T-cell (primary cell): Measurements from ENCODE around the gene MTA1. TPM values are rescaled to one million over a fixed set of nuclear protein-coding genes. Genes with fewer than 3 reads are reported as not detected.

Experiments
- ATAC-seq, 4 experiments: fragments of 200-7000 bp in 3 of 4; fragments of 150-1000 bp in 1 of 4; cut with Tn5 transposase; replicated peaks in 1 of 4; 1 replicate in 3 of 4; 2 replicates in 1 of 4; pipeline ENCODE4 v1.10.0; 2021; ENCODE audit warnings: moderate library complexity in 3 of 4, mild to moderate bottlenecking in 2 of 4, moderate number of reproducible peaks in 1 of 4
- CTCF ChIA-PET, 2 donors: fragments of 300-600 bp; sonication (Branson Sonifier 250); formaldehyde crosslinking; loops; one replicate each; lab custom pipeline; 2022; ENCODE audit warnings: antibody characterized with exemption in 2 of 2; lab: Charles Lee
- POLR2A ChIA-PET, 2 donors: fragments of 300-600 bp; sonication (Branson Sonifier 250); formaldehyde crosslinking; loops; one replicate each; lab custom pipeline; 2022; ENCODE audit warnings: antibody characterized with exemption in 2 of 2; lab: Charles Lee
- DNase-seq, 35 experiments: peaks; one replicate each; pipeline versions ENCODE4 v3.0.0 to v3.0.0-alpha.2; 2013 to 2023
- H3K27ac ChIP-seq: one replicate; pipeline ENCODE4 v1.5.1; 2013; ENCODE audit warnings: low read length
- H3K27me3 ChIP-seq, 2 experiments: replicated peaks in 1 of 2; 1 replicate in 1 of 2; 2 replicates in 1 of 2; pipeline versions ENCODE4 v1.6.1 to v1.7.0; 2013; ENCODE audit warnings: low read length in 1 of 2, mixed read lengths in 1 of 2; ENCODE audit not compliant: control insufficient read depth in 2 of 2, insufficient read depth in 2 of 2; ENCODE audit errors: extremely low read depth in 1 of 2
- H3K36me3 ChIP-seq, 2 donors: 1 replicate in 1 of 2; 2 replicates in 1 of 2; pipeline versions ENCODE4 v1.6.1 to v1.7.0; 2013; ENCODE audit warnings: low read length in 1 of 2; ENCODE audit not compliant: control insufficient read depth in 2 of 2, insufficient read depth in 1 of 2; ENCODE audit errors: extremely low read depth in 1 of 2
- H3K4me1 ChIP-seq, 2 experiments: 1 replicate in 1 of 2; 2 replicates in 1 of 2; pipeline versions ENCODE4 v1.6.1 to v1.7.0; 2013; ENCODE audit warnings: low read length in 2 of 2, mixed read lengths in 1 of 2; ENCODE audit not compliant: insufficient read depth in 2 of 2, control insufficient read depth in 1 of 2; ENCODE audit errors: extremely low read depth in 1 of 2
- H3K4me3 ChIP-seq, 2 donors: 1 replicate in 1 of 2; 2 replicates in 1 of 2; pipeline versions ENCODE4 v1.5.1 to v1.7.0; 2013; ENCODE audit warnings: mild to moderate bottlenecking in 2 of 2, low read length in 1 of 2, moderate library complexity in 1 of 2; ENCODE audit not compliant: control insufficient read depth in 1 of 2; ENCODE audit errors: extremely low read depth in 1 of 2
- H3K9me3 ChIP-seq: 2 replicates; pipeline ENCODE4 v1.7.0; 2013
- H3K27ac Mint-ChIP-seq, 2 donors: one replicate each; pipeline ENCODE4 v1.8.0; 2020 to 2021; ENCODE audit warnings: mild to moderate bottlenecking in 2 of 2, mixed read lengths in 2 of 2
- H3K27me3 Mint-ChIP-seq, 2 donors: one replicate each; pipeline ENCODE4 v1.8.0; 2021 to 2022; ENCODE audit warnings: mixed read lengths in 2 of 2
- H3K36me3 Mint-ChIP-seq: one replicate; pipeline ENCODE4 v1.8.0; 2021; ENCODE audit warnings: mixed read lengths
- H3K4me1 Mint-ChIP-seq, 3 donors: one replicate each; pipeline ENCODE4 v1.8.0; 2020 to 2022; ENCODE audit warnings: mixed read lengths in 3 of 3, mild to moderate bottlenecking in 1 of 3
- H3K4me3 Mint-ChIP-seq, 3 donors: one replicate each; pipeline ENCODE4 v1.8.0; 2020 to 2022; ENCODE audit warnings: mild to moderate bottlenecking in 3 of 3, mixed read lengths in 3 of 3, moderate library complexity in 3 of 3
- H3K9me3 Mint-ChIP-seq, 3 donors: one replicate each; pipeline ENCODE4 v1.8.0; 2020 to 2022; ENCODE audit warnings: mixed read lengths in 3 of 3
- WGBS: methylation state at CpG from one replicate; pipeline ENCODE4 v1.1.5; 2013; ENCODE audit warnings: missing lambda C conversion rate; ENCODE audit not compliant: insufficient coverage; 5-methylcytosine and 5-hydroxymethylcytosine counted together
- total RNA-seq, 35 experiments: library from RNA in 6 of 35; stranded (reverse) in 6 of 35; fragments of 120-200 nt in 1 of 35; gene quantifications; one replicate each; pipeline versions ENCODE4 v1.2.1 to v1.2.4 and lab custom pipeline; 2013 to 2026

The MTA1 gene
- total RNA-seq, 5 donors from 2014 or later (not counting 1 experiment from before 2014, with no cell fraction given) = 111 to 152 (median 141) TPM

DNA sequence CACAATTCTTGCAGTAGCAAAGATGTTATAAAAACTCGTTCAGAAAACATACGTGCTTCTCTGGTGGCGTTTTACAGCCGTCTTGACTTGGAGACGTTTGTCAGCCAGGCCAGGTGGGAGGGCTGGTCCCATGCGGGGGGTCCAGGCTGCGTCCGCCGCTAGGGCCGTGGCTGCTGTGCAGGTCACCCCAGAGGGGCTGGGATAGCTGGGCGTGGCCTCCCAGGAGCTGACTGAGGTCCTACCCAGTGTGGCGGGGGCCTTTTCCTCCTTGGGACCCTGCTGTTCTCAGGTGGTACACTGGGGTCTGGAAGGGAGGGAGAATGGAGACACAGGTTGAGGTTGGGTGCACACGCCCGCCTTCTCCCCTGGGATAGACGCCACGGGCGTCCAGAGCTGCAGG is 25.2 kb downstream of the MTA1 start:
- Histone ChIP-seq H3K27ac (no peak overlapping the region), H3K36me3 (peaks cover 13 to 23% of the 10 kb centered on the region in 2 donors), H3K4me3 (no peak overlapping the region), H3K4me1 (peaks cover 0 to 13% of the 10 kb centered on the region in 2 experiments), H3K27me3 (no peaks in the 10 kb centered on the region), H3K9me3 (no peaks in the 10 kb centered on the region)
- no peak overlapping the region for H3K4me3 Mint-ChIP-seq
- no peaks in the 10 kb centered on the region for H3K9me3 Mint-ChIP-seq
- ChIA-PET POLR2A (no interaction called here), CTCF (interaction anchor here in 1 of 2 donors (0.6 kb wide), 1 partner anchor 654 kb away, joined by 6 read pairs; no protein-coding TSS in a partner anchor)
- no peak for ATAC-seq
- H3K27ac Mint-ChIP-seq = no peak overlapping the region
- WGBS = 96% methylated on average over 17 of the region's 17 CpGs
- H3K36me3 Mint-ChIP-seq = peaks cover 4% of the 10 kb centered on the region
- no peaks in the 10 kb centered on the region for H3K4me1 Mint-ChIP-seq
- DNase-seq = no peak
- H3K27me3 Mint-ChIP-seq = no peaks in the 10 kb centered on the region

DNA sequence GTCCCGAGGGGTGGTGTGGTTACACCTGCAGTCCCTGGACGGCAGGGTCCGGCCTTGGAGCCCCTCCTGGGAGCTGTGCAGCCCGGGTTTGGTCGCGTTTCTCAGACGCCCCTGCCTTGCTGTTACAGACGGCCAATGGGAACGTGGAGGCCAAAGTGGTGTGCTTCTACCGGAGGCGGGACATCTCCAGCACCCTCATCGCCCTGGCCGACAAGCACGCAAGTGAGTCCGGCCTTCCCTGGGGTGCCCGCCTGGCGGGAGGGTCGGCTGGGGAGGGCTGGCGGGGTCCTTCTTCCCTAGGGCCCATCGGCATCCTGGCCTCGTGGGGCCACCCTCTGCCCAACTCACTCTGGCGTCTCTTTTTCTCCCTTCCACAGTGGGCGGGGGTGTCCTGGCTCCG is 25.7 kb downstream of the MTA1 start:
- Mint-ChIP-seq H3K4me3 (no peak overlapping the region), H3K27me3 (no peaks in the 10 kb centered on the region), H3K36me3 (peaks cover 4% of the 10 kb centered on the region), H3K27ac (no peak overlapping the region), H3K4me1 (no peaks in the 10 kb centered on the region), H3K9me3 (no peaks in the 10 kb centered on the region)
- no peak for ATAC-seq
- WGBS = 95% methylated on average over 17 of the region's 24 CpGs
- H3K27ac ChIP-seq = no peak overlapping the region
- DNase-seq = no peak
- H3K4me3 ChIP-seq = no peak overlapping the region
- POLR2A ChIA-PET = no interaction called here
- peaks cover 0 to 13% of the 10 kb centered on the region in 2 experiments for H3K4me1 ChIP-seq
- peaks cover 15 to 21% of the 10 kb centered on the region in 2 donors for H3K36me3 ChIP-seq
- H3K27me3 ChIP-seq = no peaks in the 10 kb centered on the region
- H3K9me3 ChIP-seq = no peaks in the 10 kb centered on the region
- CTCF ChIA-PET = interaction anchor here in 1 of 2 donors (0.6 kb wide), 1 partner anchor 655 kb away, joined by 6 read pairs; no protein-coding TSS in a partner anchor

DNA sequence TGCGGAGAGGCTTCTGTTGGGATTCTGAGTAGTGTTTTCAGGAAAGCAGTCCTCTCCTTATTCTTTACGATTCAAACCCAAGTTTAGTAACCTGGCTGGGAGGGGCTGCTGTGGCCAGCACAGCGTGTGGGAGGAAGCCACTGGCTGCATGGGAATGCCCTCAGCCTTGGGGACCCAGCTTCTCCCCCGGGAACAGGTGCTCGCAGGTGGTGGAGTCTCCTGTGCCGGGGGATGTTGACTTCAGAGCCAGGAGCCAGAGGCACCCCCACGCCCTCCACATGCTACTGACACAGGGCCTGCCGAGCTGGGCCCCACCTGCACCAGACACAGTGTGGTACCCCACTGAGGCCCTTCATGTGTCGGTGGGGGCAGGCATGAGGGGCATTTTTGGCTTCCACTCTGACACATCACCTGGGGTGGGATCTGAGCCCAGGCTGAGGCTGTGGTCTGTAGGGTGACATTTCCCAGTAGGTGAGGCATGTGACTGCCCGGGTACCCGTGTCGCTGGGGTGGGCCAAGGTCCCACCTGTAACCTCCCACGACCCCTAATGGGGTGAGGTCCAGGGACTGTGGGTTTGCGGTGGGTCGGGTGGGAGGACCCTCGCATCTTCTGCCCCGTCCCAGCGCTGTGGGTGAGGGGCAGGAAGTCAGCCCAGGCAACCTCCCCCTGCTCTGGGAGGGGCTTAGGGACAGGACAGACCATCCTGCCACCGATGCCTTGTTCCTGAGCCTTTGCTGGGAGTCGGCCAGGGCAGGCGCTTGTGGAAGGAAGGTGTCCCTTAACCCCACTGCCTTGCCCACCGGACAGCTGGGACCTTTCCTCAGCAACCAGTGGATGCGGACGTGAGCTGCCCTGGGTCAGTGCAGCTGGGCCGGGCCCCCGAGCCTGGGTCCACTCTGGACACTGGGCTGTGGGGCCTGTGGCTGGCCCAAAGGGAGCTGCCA is 26.5 kb downstream of the MTA1 start:
- peaks cover 4% of the 10 kb centered on the region for H3K36me3 Mint-ChIP-seq
- no peak overlapping the region for H3K4me3 Mint-ChIP-seq
- H3K4me1 ChIP-seq = peaks cover 0 to 13% of the 10 kb centered on the region in 2 experiments
- no peaks in the 10 kb centered on the region for H3K4me1 Mint-ChIP-seq
- no peaks in the 10 kb centered on the region for H3K27me3 Mint-ChIP-seq
- H3K4me3 ChIP-seq = no peak overlapping the region
- no peak overlapping the region for H3K27ac Mint-ChIP-seq
- H3K27me3 ChIP-seq = no peaks in the 10 kb centered on the region
- 95% methylated on average over 24 of the region's 26 CpGs for WGBS
- CTCF ChIA-PET = interaction anchor here in 1 of 2 donors (0.6 to 0.7 kb wide), 2 partner anchors 44 to 46 kb away, joined by 3 to 9 read pairs; no protein-coding TSS in a partner anchor
- no peaks in the 10 kb centered on the region for H3K9me3 Mint-ChIP-seq
- H3K9me3 ChIP-seq = no peaks in the 10 kb centered on the region
- POLR2A ChIA-PET = no interaction called here
- no peak overlapping the region for H3K27ac ChIP-seq
- peaks cover 17 to 20% of the 10 kb centered on the region in 2 donors for H3K36me3 ChIP-seq
- no peak for ATAC-seq
- no peak for DNase-seq

DNA sequence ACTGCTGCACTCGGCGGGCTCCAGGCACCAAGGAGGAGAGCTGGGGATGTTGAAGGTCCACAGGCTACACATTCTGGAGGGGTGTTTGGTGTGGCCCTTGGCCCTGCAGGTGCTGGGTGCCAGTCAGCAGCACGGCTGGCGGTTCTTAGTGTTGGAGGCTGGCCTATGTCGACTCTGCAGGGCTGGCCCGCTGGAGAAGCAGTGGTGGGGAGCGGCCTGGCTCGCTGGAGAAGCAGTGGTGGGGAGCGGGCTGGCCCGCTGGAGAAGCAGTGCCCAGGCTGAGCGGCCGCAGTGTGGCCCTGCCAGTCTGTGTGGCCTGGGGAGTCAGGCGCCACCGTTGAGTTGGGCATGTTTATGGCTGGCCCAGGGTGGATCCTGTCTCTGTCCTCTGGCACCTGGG is 27.3 kb downstream of the MTA1 start:
- DNase-seq (no peak), ATAC-seq (no peak)
- Histone ChIP-seq H3K27ac (no peak overlapping the region), H3K4me3 (no peak overlapping the region), H3K9me3 (no peaks in the 10 kb centered on the region), H3K4me1 (peaks cover 0 to 13% of the 10 kb centered on the region in 2 experiments), H3K27me3 (no peaks in the 10 kb centered on the region), H3K36me3 (peaks cover 17 to 21% of the 10 kb centered on the region in 2 donors)
- ChIA-PET POLR2A (no interaction called here), CTCF (interaction anchor here in 1 of 2 donors (0.6 to 0.7 kb wide), 2 partner anchors 43 to 45 kb away, joined by 3 to 9 read pairs; no protein-coding TSS in a partner anchor)
- 87% methylated on average over 14 of the region's 14 CpGs for WGBS
- H3K4me1 Mint-ChIP-seq = no peaks in the 10 kb centered on the region
- H3K9me3 Mint-ChIP-seq = no peaks in the 10 kb centered on the region
- H3K27me3 Mint-ChIP-seq = no peaks in the 10 kb centered on the region
- H3K36me3 Mint-ChIP-seq = no peaks in the 10 kb centered on the region
- no peak overlapping the region for H3K27ac Mint-ChIP-seq
- no peak overlapping the region for H3K4me3 Mint-ChIP-seq

DNA sequence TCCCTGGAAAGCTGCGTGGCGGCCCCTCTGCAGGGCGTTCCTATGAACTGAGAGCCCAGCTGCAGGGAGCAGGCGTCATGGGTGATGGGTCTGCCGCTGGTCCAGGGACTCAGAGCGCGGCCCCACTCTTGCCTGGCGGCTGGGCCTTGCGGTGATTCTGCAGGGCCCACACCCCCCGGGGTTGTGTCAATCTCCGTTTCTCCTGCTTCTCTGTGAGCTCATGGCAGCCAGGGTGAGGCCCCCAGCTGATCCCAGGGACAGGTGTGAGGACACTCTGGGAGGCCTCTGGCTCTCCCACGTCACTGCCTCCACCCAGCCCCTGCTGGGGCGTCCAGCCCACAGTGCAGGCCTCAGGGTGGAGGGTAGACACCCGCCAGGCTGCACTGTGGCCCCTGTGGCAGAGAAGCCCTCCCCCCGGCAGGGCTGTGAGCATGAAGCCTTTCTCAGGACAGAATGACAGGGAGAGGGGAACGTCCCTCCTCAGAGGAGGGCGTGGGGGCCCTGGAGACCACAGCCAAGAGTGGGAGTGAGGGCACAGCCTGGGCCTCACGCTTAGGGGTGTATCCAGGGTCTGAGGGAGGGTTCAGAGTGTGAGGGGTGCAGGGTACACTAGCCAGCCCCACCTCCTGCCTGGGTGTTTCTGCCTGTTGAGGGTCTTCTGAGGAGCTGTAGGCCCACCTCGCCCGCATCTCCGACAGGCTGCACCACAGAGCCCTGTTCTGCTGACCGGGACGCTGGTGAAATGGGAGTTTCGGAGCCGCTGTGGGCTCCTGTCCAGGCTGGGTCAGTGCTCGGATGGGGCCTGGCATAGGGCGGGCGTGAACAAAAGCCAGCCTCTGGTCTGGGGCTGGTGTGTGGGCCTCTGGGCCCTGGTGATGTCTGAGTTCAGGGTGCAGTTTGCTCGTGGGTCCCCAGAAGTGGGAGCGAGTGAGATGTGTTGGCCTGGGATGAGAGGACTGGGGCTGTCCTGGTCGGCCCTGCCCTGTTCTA is 28.3 kb downstream of the MTA1 start:
- no peak overlapping the region for H3K27ac Mint-ChIP-seq
- WGBS = 96% methylated on average over 27 of the region's 31 CpGs
- H3K4me3 Mint-ChIP-seq = no peak overlapping the region
- H3K4me1 ChIP-seq = peaks cover 0 to 13% of the 10 kb centered on the region in 2 experiments
- no peaks in the 10 kb centered on the region for H3K27me3 Mint-ChIP-seq
- no peaks in the 10 kb centered on the region for H3K27me3 ChIP-seq
- POLR2A ChIA-PET = no interaction called here
- no peaks in the 10 kb centered on the region for H3K9me3 Mint-ChIP-seq
- CTCF ChIA-PET = no interaction called here
- H3K36me3 Mint-ChIP-seq = peaks cover 4% of the 10 kb centered on the region
- H3K9me3 ChIP-seq = no peaks in the 10 kb centered on the region
- no peak overlapping the region for H3K27ac ChIP-seq
- no peak overlapping the region for H3K4me3 ChIP-seq
- H3K36me3 ChIP-seq = peaks cover 16 to 18% of the 10 kb centered on the region in 2 donors
- ATAC-seq (no peak), DNase-seq (no peak)
- H3K4me1 Mint-ChIP-seq = no peaks in the 10 kb centered on the region

DNA sequence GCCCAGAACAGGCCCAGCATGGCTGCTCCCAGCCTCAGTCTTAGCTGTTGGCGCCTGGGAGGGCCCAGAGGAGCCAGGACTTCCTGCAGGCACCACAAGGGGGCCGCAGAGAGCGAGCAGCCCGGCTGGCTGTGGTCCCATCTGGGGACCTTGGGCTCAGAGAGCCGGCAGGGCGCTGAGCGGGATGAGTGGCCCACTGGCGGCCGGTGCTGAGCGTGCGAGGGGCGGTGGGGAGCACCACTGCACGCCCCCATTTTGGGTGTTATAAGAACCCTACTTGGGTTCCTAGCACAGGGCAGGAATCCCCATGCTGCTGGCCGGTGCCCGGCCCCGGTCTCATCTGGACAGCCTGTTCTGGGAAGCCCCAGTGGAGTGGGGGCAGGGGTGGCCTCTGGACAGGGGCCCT is 29.1 kb downstream of the MTA1 start:
- Histone ChIP-seq H3K4me1 (peaks cover 0 to 13% of the 10 kb centered on the region in 2 experiments), H3K4me3 (no peak overlapping the region), H3K27me3 (no peaks in the 10 kb centered on the region), H3K27ac (no peak overlapping the region), H3K36me3 (peaks cover 13 to 20% of the 10 kb centered on the region in 2 donors), H3K9me3 (no peaks in the 10 kb centered on the region)
- peaks cover 4% of the 10 kb centered on the region for H3K36me3 Mint-ChIP-seq
- peak; percentile 23 to 80 (median 61) for DNase-seq
- H3K9me3 Mint-ChIP-seq = no peaks in the 10 kb centered on the region
- no peak overlapping the region for H3K27ac Mint-ChIP-seq
- WGBS = 75% methylated on average over 11 of the region's 16 CpGs
- H3K27me3 Mint-ChIP-seq = no peaks in the 10 kb centered on the region
- H3K4me3 Mint-ChIP-seq = no peak overlapping the region
- ChIA-PET POLR2A (no interaction called here), CTCF (no interaction called here)
- H3K4me1 Mint-ChIP-seq = no peaks in the 10 kb centered on the region
- ATAC-seq = peak; percentile 86 to 99 (median 92)
